ENCODE measurements around the gene ADCY3. TPM values are rescaled to one million over a fixed set of nuclear protein-coding genes. Genes with fewer than 3 reads are reported as not detected.

ADCY3 gene
- total and polyA plus RNA-seq, 12 donors: 5.3 to 50.8 (median 13.1) TPM

DNA sequence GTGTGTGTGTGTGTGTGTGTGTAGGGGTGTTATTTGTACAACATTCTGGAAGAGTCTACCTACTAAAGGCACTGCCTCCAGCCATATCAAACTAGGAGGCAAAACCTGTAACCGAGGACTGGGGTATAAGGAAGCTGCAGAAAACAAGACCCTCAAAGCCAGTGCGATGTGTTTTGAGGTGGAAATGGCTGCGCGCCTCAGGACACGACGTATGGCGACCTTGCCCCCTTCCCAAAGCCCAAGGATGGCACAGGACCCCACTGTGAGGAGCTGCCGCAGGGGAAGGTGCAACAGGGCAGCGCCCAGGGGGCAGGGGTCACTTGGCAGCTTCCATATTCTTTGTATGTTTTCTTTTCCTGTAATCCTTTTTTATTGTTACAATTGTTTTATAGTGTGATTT is 67.0 kb downstream of the ADCY3 start:
- Histone ChIP-seq H3K4me3 (no peak overlapping the region), H3K9me3 (no peaks in the 10 kb centered on the region), H3K4me1 (peaks cover 0 to 47% (median 14%) of the 10 kb centered on the region in 9 donors), H3K27me3 (no peaks in the 10 kb centered on the region), H3K36me3 (no peaks in the 10 kb centered on the region), H3K27ac (no peak overlapping the region)
- DNase-seq (no peak), ATAC-seq (no peak)
- TF ChIP-seq, protein P1, sequence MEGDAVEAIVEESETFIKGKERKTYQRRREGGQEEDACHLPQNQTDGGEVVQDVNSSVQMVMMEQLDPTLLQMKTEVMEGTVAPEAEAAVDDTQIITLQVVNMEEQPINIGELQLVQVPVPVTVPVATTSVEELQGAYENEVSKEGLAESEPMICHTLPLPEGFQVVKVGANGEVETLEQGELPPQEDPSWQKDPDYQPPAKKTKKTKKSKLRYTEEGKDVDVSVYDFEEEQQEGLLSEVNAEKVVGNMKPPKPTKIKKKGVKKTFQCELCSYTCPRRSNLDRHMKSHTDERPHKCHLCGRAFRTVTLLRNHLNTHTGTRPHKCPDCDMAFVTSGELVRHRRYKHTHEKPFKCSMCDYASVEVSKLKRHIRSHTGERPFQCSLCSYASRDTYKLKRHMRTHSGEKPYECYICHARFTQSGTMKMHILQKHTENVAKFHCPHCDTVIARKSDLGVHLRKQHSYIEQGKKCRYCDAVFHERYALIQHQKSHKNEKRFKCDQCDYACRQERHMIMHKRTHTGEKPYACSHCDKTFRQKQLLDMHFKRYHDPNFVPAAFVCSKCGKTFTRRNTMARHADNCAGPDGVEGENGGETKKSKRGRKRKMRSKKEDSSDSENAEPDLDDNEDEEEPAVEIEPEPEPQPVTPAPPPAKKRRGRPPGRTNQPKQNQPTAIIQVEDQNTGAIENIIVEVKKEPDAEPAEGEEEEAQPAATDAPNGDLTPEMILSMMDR (IDR thresholded peaks at IDR 0.05): no peak
- 94 to 95% methylated on average over 9 of the region's 9 CpGs for WGBS, 2 donors
- intact Hi-C loops (cut with DNase I): loop anchor here in 2 of 10 donors (10.0 kb wide), 1 partner anchor 62 kb away; no protein-coding TSS in a partner anchor

GRCh38 chr2:24852431-24853020 is 67.5 kb downstream of the ADCY3 start:
- ATAC-seq (no peak), DNase-seq (no peak)
- H3K4me1 ChIP-seq: peaks cover 0 to 46% (median 14%) of the 10 kb centered on the region in 9 donors
- peak overlapping the region in 2 of 10 donors; percentile 15 to 26 for H3K27ac ChIP-seq
- WGBS, 2 donors: 94 to 96% methylated on average over 21 to 23 of the region's 23 CpGs
- intact Hi-C loops (cut with DNase I): loop anchor here in 2 of 10 donors (10.0 kb wide), 1 partner anchor 62 kb away; no protein-coding TSS in a partner anchor
- TF ChIP-seq, protein P1 (IDR thresholded peaks at IDR 0.05): no peak
- no peak overlapping the region for H3K4me3 ChIP-seq
- no peaks in the 10 kb centered on the region for H3K36me3 ChIP-seq
- H3K27me3 ChIP-seq: no peaks in the 10 kb centered on the region
- no peaks in the 10 kb centered on the region for H3K9me3 ChIP-seq

GRCh38 chr2:24852026-24852425 is 68.0 kb downstream of the ADCY3 start:
- ATAC-seq (no peak), DNase-seq (no peak)
- Histone ChIP-seq H3K9me3 (no peaks in the 10 kb centered on the region), H3K4me3 (no peak overlapping the region), H3K36me3 (no peaks in the 10 kb centered on the region), H3K27me3 (no peaks in the 10 kb centered on the region), H3K27ac (peak overlapping the region in 2 of 10 donors; percentile 26 to 39), H3K4me1 (peaks cover 0 to 41% (median 14%) of the 10 kb centered on the region in 9 donors)
- TF ChIP-seq, protein P1 (IDR thresholded peaks at IDR 0.05): no peak
- intact Hi-C loops (cut with DNase I): loop anchor here in 2 of 10 donors (10.0 kb wide), 1 partner anchor 63 kb away; no protein-coding TSS in a partner anchor
- WGBS, 2 donors: 96 to 97% methylated on average over 13 of the region's 13 CpGs

DNA sequence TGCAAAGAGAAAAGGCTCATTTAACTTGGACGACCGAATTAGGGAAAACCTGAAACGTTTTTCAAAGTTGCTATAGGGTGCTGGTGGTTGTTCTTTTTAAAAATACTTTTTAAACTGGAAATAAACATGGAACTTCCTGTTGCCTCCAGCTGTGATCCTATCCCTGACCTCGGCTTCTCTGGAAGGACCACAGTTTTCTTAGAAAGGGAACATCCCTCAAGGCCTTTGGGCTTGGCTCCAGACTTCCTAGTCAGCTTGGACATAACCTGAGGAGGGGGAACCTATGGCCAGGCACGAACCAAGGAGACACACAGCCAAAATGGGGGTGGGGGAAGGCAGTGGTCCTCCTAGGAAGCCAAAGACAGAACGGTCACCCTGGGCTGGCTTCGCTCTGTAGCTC is 69.1 kb downstream of the ADCY3 start:
- ATAC-seq: peak in 2 of 8 donors; percentile 11 to 41

More for the DNA sequence above, 69.1 kb downstream of the ADCY3 start:
- DNase-seq: peak in 1 of 2 donors; percentile 51
- WGBS, 2 donors: 69 to 72% methylated on average over 7 of the region's 7 CpGs
- Histone ChIP-seq H3K36me3 (no peaks in the 10 kb centered on the region), H3K9me3 (no peaks in the 10 kb centered on the region), H3K4me1 (peaks cover 0 to 30% (median 9%) of the 10 kb centered on the region in 9 donors), H3K27me3 (no peaks in the 10 kb centered on the region), H3K27ac (peak overlapping the region in 4 of 10 donors; percentile 35 to 72 (median 53)), H3K4me3 (no peak overlapping the region)
- intact Hi-C loops (cut with DNase I): loop anchor here in 2 of 10 donors (10.0 kb wide), 1 partner anchor 64 kb away; no protein-coding TSS in a partner anchor
- TF ChIP-seq, protein P1 (IDR thresholded peaks at IDR 0.05): no peak

Data from heart right ventricle (tissue), 16 donors.